Upper lobe of right lung (tissue), 1 donor: ENCODE results near the gene OPCML. TPM values are rescaled to one million over a fixed set of nuclear protein-coding genes. Genes with fewer than 3 reads are reported as not detected.

Experiments
- ATAC-seq: fragments of 200-7000 bp; cut with Tn5 transposase; one replicate; pipeline ENCODE4 v1.9.1; 2020; ENCODE audit warnings: mild to moderate bottlenecking, moderate library complexity
- DNase-seq: peaks from one replicate; pipeline ENCODE4 v3.0.0-alpha.2; 2020
- H3K27ac ChIP-seq: fragments of 200-600 bp; one replicate; pipeline ENCODE4 v1.8.0; 2022
- H3K27me3 ChIP-seq: fragments of 200-600 bp; one replicate; pipeline ENCODE4 v1.8.0; 2022; ENCODE audit warnings: mild to moderate bottlenecking
- H3K36me3 ChIP-seq: fragments of 200-600 bp; one replicate; pipeline ENCODE4 v1.8.0; 2022
- H3K4me1 ChIP-seq: fragments of 200-600 bp; one replicate; pipeline ENCODE4 v1.8.0; 2022
- H3K4me3 ChIP-seq: fragments of 200-600 bp; one replicate; pipeline ENCODE4 v1.8.0; 2022; ENCODE audit warnings: mild to moderate bottlenecking
- H3K9me3 ChIP-seq: fragments of 200-600 bp; one replicate; pipeline ENCODE4 v1.8.0; 2022
- intact Hi-C: fragments of 100-400 bp; cut with DNase I; formaldehyde crosslinking; loops from one replicate; pipeline ENCODE4 v1.11.0; 2022
- total RNA-seq: library from RNA; stranded (reverse); fragmentation: NEBNext Ultra II Directional; extraction: Animal tissue kit (Norgen Biotek cat#: 25700); gene quantifications from one replicate; pipeline ENCODE4 v1.2.1, GENCODE V29; 2021
- TF ChIP-seq, protein P1 (sequence below): fragments of 200-600 bp; IDR thresholded peaks from one replicate; pipeline ENCODE4 v1.8.0; 2022; ENCODE audit warnings: antibody characterized with exemption
- donor health status: DM: no; HTN: yes; CAD: no; lungs with severe emphysema.

OPCML gene
- total RNA-seq, 1 donor from 2014 or later: not detected

- Histone ChIP-seq H3K27ac (no peak overlapping the region), H3K4me3 (no peak overlapping the region), H3K27me3 (no peaks in the 10 kb centered on the region), H3K9me3 (no peaks in the 10 kb centered on the region), H3K36me3 (no peaks in the 10 kb centered on the region), H3K4me1 (no peaks in the 10 kb centered on the region)
- no peak for DNase-seq
- TF ChIP-seq, protein P1, sequence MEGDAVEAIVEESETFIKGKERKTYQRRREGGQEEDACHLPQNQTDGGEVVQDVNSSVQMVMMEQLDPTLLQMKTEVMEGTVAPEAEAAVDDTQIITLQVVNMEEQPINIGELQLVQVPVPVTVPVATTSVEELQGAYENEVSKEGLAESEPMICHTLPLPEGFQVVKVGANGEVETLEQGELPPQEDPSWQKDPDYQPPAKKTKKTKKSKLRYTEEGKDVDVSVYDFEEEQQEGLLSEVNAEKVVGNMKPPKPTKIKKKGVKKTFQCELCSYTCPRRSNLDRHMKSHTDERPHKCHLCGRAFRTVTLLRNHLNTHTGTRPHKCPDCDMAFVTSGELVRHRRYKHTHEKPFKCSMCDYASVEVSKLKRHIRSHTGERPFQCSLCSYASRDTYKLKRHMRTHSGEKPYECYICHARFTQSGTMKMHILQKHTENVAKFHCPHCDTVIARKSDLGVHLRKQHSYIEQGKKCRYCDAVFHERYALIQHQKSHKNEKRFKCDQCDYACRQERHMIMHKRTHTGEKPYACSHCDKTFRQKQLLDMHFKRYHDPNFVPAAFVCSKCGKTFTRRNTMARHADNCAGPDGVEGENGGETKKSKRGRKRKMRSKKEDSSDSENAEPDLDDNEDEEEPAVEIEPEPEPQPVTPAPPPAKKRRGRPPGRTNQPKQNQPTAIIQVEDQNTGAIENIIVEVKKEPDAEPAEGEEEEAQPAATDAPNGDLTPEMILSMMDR: no peak
- no peak for ATAC-seq
- intact Hi-C loops: no loop called here
These were observed 280.5 kb downstream of the OPCML start for GRCh38 chr11:133251841-133252240.

DNA sequence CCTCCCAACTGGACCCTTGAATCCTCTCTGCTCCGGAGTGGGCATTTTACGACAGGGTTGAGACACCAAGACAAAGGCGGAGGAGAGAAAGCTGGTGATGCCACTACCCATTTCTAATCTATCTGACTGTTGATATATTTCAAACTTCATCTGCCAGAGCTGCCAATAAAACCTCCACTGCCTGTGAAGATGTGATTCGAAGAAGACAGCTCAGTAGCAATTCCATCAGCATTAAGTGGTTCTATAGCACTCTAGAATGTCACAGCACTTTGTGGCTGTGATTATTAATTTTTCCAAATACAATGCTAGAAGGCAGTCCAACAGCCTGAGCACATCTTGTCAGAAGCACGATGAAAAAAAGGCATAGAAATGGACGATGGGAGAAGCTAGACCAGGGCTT is 282.8 kb downstream of the OPCML start:
- H3K27me3 ChIP-seq: no peaks in the 10 kb centered on the region
- H3K4me3 ChIP-seq: no peak overlapping the region
- DNase-seq: no peak
- no peak for ATAC-seq
- H3K27ac ChIP-seq: no peak overlapping the region
- H3K9me3 ChIP-seq: no peaks in the 10 kb centered on the region
- no peaks in the 10 kb centered on the region for H3K4me1 ChIP-seq
- no peaks in the 10 kb centered on the region for H3K36me3 ChIP-seq
- TF ChIP-seq, protein P1: no peak
- intact Hi-C loops: no loop called here

- intact Hi-C loops: no loop called here
- TF ChIP-seq, protein P1: no peak
- H3K36me3 ChIP-seq: no peaks in the 10 kb centered on the region
- no peaks in the 10 kb centered on the region for H3K9me3 ChIP-seq
- ATAC-seq (no peak), DNase-seq (no peak)
- no peak overlapping the region for H3K27ac ChIP-seq
- H3K27me3 ChIP-seq: no peaks in the 10 kb centered on the region
- no peaks in the 10 kb centered on the region for H3K4me1 ChIP-seq
- no peak overlapping the region for H3K4me3 ChIP-seq
These were observed 283.2 kb downstream of the OPCML start for GRCh38 chr11:133249065-133249464.

- no peaks in the 10 kb centered on the region for H3K36me3 ChIP-seq
- H3K27ac ChIP-seq: no peak overlapping the region
- H3K4me1 ChIP-seq: no peaks in the 10 kb centered on the region
- no peaks in the 10 kb centered on the region for H3K9me3 ChIP-seq
- H3K27me3 ChIP-seq: no peaks in the 10 kb centered on the region
- no peak overlapping the region for H3K4me3 ChIP-seq
- TF ChIP-seq, protein P1: no peak
- intact Hi-C loops: no loop called here
- ATAC-seq (no peak), DNase-seq (no peak)
These were observed 288.5 kb downstream of the OPCML start for GRCh38 chr11:133243832-133244231.

GRCh38 chr11:133240908-133241655 is 291.2 kb downstream of the OPCML start:
- Histone ChIP-seq H3K4me1 (no peaks in the 10 kb centered on the region), H3K4me3 (no peak overlapping the region), H3K27me3 (no peaks in the 10 kb centered on the region), H3K36me3 (no peaks in the 10 kb centered on the region), H3K9me3 (no peaks in the 10 kb centered on the region), H3K27ac (no peak overlapping the region)
- no peak for DNase-seq
- TF ChIP-seq, protein P1: no peak
- no peak for ATAC-seq
- intact Hi-C loops: no loop called here
